Measurements from ENCODE around the gene VWF.

The VWF gene

GRCh38 chr12:5972387-5972786 lies 152.1 kb downstream of the VWF start:
- DNase-seq = no peak

GRCh38 chr12:5971194-5971850 lies 153.1 kb downstream of the VWF start:
- no peak for DNase-seq

- no peak for DNase-seq
Measured at GRCh38 chr12:5969974-5970690, 154.3 kb downstream of the VWF start.

- no peak for DNase-seq
Measured at GRCh38 chr12:5969156-5969973, 155.1 kb downstream of the VWF start.

- DNase-seq = no peak
Measured at GRCh38 chr12:5967645-5968415, 156.6 kb downstream of the VWF start.

- DNase-seq = no peak
Measured at GRCh38 chr12:5966486-5967095, 157.9 kb downstream of the VWF start.

GRCh38 chr12:5965950-5966383 lies 158.5 kb downstream of the VWF start:
- DNase-seq = peak; percentile 70

- no peak for DNase-seq
Measured at GRCh38 chr12:5964913-5965900, 159.3 kb downstream of the VWF start.

GRCh38 chr12:5963515-5963914 lies 161.0 kb downstream of the VWF start:
- no peak for DNase-seq

GRCh38 chr12:5960783-5961182 lies 163.7 kb downstream of the VWF start:
- DNase-seq = no peak

GRCh38 chr12:5956987-5957386 lies 167.5 kb downstream of the VWF start:
- no peak for DNase-seq

- DNase-seq = no peak
Measured at GRCh38 chr12:5954661-5955060, 169.8 kb downstream of the VWF start.

- no peak for DNase-seq
Measured at GRCh38 chr12:5953835-5954586, 170.5 kb downstream of the VWF start.

- DNase-seq = no peak
Measured at GRCh38 chr12:5952031-5952430, 172.4 kb downstream of the VWF start.

- DNase-seq = no peak
Measured at GRCh38 chr12:5948696-5949095, 175.8 kb downstream of the VWF start.

- DNase-seq = no peak
Measured at GRCh38 chr12:5947006-5947405, 177.5 kb downstream of the VWF start.

GRCh38 chr12:5946388-5946787 lies 178.1 kb downstream of the VWF start:
- DNase-seq = no peak

- DNase-seq = no peak
Measured at GRCh38 chr12:5945071-5946008, 179.1 kb downstream of the VWF start, which contains the start of gene ANO2. Gene ANO2 (minus strand): TSS chr12:5945259. CDS start chr12:5945217, 42 bp downstream.

GRCh38 chr12:5944688-5945070 lies 179.8 kb downstream of the VWF start:
- no peak for DNase-seq
